ENCODE data around the gene IGF2BP2.

Gene IGF2BP2

GRCh38 chr3:185797993-185798830, 26.6 kb downstream of the IGF2BP2 start:
- no peak overlapping the region for H3K4me3 ChIP-seq (replicated peaks; ENCODE audit: low read depth, low read length)
- no peak for DNase-seq (ENCODE audit: extremely low read depth, low read depth)
- TF ChIP-seq CTCF (IDR thresholded peaks at IDR 0.05; ENCODE audit: low read depth, low read length, missing control alignments): no peak

GRCh38 chr3:185797108-185797881, 27.5 kb downstream of the IGF2BP2 start:
- TF ChIP-seq CTCF (IDR thresholded peaks at IDR 0.05; ENCODE audit: low read depth, low read length, missing control alignments): no peak
- no peak overlapping the region for H3K4me3 ChIP-seq (replicated peaks; ENCODE audit: low read depth, low read length)
- DNase-seq (ENCODE audit: extremely low read depth, low read depth): no peak

- no peak overlapping the region for H3K4me3 ChIP-seq (replicated peaks; ENCODE audit: low read depth, low read length)
- no peak for DNase-seq (ENCODE audit: extremely low read depth, low read depth)
- no peak for TF ChIP-seq CTCF (IDR thresholded peaks at IDR 0.05; ENCODE audit: low read depth, low read length, missing control alignments)
Observed at GRCh38 chr3:185796431-185797107, 28.3 kb downstream of the IGF2BP2 start.

GRCh38 chr3:185793381-185793780, 31.5 kb downstream of the IGF2BP2 start:
- H3K4me3 ChIP-seq (replicated peaks; ENCODE audit: low read depth, low read length): no peak overlapping the region
- DNase-seq (ENCODE audit: extremely low read depth, low read depth): no peak
- no peak for TF ChIP-seq CTCF (IDR thresholded peaks at IDR 0.05; ENCODE audit: low read depth, low read length, missing control alignments)

GRCh38 chr3:185792955-185793354, 31.9 kb downstream of the IGF2BP2 start:
- no peak for TF ChIP-seq CTCF (IDR thresholded peaks at IDR 0.05; ENCODE audit: low read depth, low read length, missing control alignments)
- no peak for DNase-seq (ENCODE audit: extremely low read depth, low read depth)
- H3K4me3 ChIP-seq (replicated peaks; ENCODE audit: low read depth, low read length): no peak overlapping the region

GRCh38 chr3:185789891-185790830, 34.7 kb downstream of the IGF2BP2 start:
- no peak for TF ChIP-seq CTCF (IDR thresholded peaks at IDR 0.05; ENCODE audit: low read depth, low read length, missing control alignments)
- H3K4me3 ChIP-seq (replicated peaks; ENCODE audit: low read depth, low read length): no peak overlapping the region
- no peak for DNase-seq (ENCODE audit: extremely low read depth, low read depth)
